HPDE6-E6E7 (cell line): Measurements from ENCODE around the gene PLAAT1.

Experiments used
- DNase-seq: peaks from one replicate; pipeline ENCODE4 v3.0.0; 2011; ENCODE audit warnings: missing footprints; ENCODE audit errors: extremely low spot score

The PLAAT1 gene

DNA sequence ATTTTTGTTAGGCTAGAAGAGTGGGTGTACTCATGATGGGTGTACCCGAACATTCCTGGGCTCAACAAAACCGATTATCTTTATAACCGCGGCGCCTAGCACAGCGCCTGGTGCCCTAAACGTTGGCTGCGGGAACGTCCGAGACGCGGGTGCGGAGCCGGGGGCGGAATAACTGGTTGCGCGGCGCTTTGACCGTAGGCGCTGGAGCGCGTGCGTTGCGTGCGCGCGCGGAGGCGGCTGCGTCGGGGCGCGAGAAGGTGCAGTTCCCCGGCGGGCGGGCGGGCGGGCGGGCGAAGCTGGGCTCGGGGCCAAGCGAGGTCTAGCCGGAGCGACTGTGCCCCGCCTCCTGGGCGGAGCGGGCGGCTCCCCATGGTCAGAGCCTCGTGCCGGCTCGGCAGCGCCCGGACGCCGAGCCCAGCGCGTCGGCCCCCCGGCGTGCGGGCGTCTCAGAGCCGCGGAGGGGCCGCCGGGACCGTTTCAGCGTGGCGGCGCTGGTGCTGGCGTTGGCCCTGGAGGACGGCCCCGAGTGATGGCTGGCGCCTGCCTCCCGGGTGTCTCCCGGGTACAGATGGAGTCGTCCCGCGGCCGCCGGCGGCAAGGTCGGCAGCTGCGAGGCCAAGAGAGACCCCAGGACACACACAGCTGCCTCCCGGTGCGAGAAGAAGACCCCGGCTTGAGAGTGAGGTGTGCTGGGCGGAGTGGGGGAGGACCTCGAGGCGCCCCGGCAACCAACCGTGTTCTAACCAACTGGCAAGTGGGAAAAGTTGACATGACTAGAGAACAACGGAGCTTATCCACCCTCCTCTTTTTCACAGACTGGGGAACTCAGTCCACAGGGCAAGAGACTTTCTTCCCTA, at the start of gene PLAAT1:
Gene PLAAT1 (plus strand): TSS at position 373 of the 857 bp plus-strand sequence. CDS start 14,429 bp downstream, outside the sequence.
- DNase-seq, result peak; percentile 77

- no peak for DNase-seq
These were observed 46.7 kb upstream of the PLAAT1 start for GRCh38 chr3:193194371-193194770.

GRCh38 chr3:193196746-193197145, 44.3 kb upstream of the PLAAT1 start:
- no peak for DNase-seq

DNA sequence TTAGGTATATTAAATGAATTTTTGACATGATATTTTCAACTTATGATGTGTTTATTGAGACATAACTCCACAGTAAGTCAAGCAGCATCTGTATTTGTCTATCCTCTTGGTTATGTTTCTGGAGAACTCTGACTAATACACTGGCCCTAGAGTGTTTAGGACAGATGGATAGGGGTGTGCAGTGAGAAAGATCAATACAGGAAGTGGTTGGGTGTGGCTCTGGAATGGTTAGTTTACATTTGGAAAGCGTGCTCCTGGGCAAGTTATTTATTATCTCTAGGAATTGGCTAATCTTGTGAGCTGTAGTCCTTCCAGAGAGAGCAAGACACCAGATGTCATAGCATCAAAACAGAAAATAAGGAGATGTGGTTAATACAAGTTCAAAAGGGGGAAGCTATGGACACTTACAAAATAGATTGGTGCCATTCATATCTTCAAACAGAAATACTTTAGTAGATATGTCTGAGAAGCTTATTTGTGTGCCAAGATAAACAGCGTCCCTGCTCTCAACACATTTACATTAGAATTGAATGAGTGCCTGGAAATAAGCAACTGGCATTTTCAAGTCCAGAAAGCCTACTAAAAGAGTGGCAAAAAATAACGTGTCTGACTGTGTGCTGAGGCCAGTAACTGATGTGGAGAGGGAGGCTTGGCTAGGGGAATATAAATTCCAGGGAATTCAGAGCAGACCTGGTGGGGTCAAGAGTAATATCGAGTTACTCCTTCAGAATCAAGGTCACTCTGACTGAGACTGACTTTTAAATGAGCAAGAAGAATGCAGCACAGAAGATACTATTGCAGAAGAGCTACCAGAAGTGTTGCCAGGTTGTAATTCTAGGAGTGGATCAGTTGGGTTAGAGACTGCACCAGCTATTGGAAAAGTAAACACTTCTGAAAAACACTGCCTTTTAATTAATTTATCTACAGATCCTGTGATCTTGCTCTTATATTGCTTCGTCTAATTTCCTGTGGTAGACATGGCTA, 33.4 kb upstream of the PLAAT1 start:
- DNase-seq, result no peak

- no peak for DNase-seq
These were observed 30.4 kb upstream of the PLAAT1 start for GRCh38 chr3:193210618-193211017.

- no peak for DNase-seq
These were observed 29.8 kb upstream of the PLAAT1 start for GRCh38 chr3:193211173-193211572.

DNA sequence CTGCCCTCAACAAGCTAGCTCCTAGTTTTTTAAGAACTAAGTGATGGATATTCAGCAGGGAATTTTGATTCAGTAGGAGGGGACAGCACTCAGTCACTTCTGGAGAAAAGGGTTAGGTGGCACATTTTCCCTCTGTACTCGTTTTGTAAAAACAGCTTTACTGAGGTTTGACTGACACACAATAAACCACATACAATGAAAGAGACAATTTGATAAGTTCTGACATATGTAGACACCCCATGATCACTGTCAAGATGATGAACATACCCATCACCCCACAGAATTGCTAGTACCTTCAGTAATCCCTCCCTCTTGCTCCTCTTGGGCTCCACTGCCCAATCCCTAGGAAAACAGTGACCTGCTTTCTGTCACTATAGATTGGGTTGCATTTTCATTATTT, 29.0 kb upstream of the PLAAT1 start:
- DNase-seq, result no peak

DNA sequence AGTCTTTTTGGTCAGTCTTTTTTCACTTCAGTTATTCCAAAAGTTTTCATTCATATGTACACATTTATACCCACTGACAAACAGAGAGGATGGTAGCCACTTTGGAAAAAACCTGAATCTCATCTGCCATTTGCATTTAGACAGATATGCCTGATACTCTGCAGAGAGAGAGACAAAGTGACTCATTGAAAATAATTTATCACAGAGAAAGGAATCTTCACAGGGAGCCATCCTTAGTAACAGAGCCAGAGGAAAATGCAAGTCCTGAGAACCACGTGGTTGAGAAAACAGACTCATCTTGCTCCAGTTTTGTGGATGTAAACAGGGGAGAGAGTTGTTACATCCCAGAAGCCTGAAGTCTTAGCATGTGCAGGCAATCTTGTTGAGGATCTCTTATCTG, 28.2 kb upstream of the PLAAT1 start:
- no peak for DNase-seq

DNA sequence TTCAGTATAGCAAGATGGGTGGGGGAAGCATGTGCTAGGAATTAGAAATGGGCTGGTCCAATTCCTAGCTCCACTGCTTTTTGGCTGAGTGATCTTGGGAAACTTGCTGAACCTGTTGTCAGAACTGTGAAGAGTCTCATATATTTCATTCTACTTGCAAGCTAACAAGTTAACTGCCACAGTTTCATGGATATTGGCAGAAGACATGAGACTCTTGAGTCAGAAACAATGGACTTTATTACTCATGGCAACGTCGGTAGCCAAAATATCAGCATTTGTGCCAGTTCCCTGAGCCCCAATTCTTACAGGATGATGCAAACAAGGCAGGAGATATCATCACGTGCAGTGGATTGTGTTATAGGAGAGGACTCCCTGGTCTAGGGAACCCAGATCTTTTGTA, 26.6 kb upstream of the PLAAT1 start:
- no peak for DNase-seq

DNA sequence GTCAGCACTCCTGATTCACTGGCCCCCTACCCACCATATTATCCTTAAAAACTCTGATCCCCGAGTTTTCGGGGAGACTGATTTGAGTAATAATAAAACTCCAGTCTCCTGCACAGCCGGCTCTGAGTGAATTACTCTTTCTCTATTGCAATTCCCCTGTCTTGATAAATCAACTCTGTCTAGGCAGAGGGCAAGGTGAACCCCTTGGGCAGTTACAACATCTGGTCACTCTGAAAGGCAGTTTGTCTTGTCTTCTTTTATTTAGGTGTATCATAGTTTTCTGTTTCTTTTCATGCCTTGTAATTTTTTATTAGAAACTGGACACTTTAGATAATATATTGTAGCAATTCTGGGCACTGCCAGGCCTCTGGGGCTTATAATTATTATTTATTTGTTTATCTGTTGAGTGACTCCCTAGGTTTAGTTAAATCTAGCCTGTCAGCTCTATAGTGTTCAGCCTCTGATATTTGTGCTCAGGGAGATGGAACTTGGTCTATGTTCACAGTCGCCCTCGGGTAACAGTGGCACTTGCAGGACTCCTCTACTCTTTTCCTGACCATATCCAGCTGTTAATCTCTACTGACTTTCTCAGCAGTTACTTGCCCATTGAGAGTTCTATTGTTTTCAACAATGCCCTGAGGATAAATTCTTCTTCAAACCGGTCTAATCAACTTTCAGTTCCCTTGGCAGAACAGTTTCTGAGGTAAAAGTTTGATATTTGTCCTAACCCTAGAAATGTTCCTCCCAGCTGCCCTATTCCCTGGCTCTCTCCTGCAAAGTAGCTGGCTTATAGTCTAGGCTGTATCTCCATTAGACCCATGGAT, 15.5 kb upstream of the PLAAT1 start:
- DNase-seq, result peak; percentile 12

GRCh38 chr3:193228206-193228605, 12.8 kb upstream of the PLAAT1 start:
- DNase-seq, result no peak

- DNase-seq, result no peak
These were observed 11.1 kb upstream of the PLAAT1 start for GRCh38 chr3:193229851-193230420.

GRCh38 chr3:193230610-193231009, 10.4 kb upstream of the PLAAT1 start:
- DNase-seq, result no peak

DNA sequence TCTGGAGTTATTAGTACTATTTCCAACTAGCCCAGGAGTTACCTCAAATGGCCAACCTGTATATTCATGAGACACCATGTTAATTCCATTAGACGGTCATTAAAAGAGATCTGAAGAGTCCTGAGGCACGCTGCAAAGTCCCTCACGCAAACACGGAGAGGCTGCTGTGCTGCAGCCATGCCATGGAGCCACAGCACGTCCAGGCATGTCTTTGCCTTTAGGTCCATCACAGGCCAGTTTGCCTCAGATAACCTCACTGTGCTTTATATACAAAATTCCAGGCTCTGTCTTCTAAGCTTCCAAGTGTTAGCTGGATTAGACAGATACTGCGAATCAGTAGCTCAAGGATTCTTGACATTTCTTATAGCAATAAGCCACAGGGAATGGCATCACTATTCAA, 9.8 kb upstream of the PLAAT1 start:
- DNase-seq, result peak; percentile 13

- DNase-seq, result no peak
These were observed 4.4 kb upstream of the PLAAT1 start for GRCh38 chr3:193236599-193236998.

GRCh38 chr3:193237030-193237429, 4.0 kb upstream of the PLAAT1 start:
- no peak for DNase-seq

DNA sequence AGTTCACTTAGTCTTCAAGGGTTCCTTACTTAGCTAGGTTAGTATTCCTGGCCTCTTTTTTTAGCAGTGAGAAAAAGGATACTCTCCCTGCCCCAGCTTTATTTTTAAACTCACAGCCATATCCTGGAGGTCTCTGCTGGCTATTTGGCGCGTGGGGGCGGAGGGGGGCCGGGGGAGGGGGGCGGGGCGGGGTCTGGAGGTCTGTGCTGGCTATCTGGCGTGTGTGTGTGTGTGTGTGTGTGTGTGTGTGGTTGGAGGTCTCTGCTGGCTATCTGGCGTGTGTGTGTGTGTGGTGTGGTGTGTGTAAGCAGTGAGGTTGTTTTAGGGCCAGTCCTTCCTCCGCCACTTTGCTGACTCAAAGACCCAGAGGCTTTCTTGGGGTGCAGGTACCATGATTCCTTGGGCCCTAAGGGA, 579 bp upstream of the PLAAT1 start:
- DNase-seq, result no peak

DNA sequence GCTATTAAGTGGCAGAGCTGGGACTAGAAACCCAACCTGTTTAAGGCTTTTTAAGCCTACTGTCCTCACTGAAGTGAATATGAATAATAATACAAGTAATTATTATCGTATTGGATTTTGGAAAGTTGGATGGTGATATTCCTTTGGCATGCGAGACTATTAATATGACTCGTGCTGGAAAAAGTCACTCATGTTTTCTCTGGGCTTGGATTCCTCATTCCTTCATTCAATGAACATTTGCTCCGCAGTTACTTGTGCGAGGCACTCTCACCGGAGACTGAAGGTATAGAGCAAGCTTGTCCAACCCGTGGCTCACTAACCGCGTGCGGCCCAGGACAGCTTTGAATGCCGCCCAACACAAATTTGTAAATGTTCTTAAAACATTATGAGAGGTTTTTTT, 694 bp downstream of the PLAAT1 start:
- no peak for DNase-seq

- DNase-seq, result no peak
These were observed 2.5 kb downstream of the PLAAT1 start for GRCh38 chr3:193243571-193243970.

DNA sequence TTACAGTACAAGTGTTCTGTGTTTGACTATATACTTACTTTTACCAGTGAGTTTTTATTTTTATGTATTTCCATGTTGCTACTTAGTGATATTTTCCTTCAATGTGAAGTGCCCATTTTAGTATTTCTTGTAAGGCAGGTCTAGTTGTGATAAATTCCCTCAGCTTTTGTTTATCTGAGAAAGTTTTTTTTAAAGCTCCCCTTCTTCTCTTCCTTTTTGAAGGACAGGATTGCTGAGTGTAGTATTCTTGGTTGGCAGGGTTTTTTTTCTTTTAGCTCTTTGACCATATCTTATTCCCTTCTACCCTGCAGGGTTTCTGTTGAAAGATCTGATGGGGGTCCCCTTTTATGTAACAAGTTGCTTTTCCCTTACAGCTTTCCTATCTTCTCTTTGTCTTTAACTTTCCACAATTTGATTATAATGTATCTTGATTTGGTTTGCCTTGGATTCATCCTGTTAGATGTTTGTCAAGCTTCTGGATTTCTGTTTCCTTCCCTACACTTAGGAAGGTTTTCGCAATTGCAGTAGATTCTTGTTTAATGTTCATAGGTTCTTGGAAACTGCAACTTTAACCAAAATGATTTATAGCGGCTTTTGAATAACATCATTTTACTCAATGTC, 7.9 kb downstream of the PLAAT1 start:
- DNase-seq, result no peak

DNA sequence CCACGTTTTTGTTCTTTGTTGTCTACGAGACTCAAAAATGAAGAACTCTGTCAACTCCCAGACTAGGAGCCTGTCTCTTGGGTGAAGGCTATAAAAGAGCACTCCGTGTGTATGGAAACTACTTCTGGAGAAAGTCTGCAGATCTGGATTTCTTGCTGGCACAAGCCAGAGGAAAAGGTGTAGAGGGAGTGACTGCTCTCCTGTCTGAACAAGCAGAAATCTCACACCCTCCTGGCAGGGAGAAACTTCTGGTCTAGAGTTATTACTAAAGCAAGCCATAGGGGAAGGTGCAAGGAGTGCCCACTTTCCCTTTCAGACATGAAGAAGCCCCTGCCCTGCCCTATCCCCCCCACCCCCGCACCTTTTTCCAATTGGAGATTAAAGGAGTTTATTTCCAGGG, 9.5 kb downstream of the PLAAT1 start:
- DNase-seq, result no peak
